ENCODE data around the gene ANO3. TPM values are rescaled to one million over a fixed set of nuclear protein-coding genes. Genes with fewer than 3 reads are reported as not detected.

Gene ANO3
- under 1 TPM in 5 of 6 experiments, not detected in 1; 0.02 to 0.10 (median 0.05) TPM for total RNA-seq (2021; fragmentation: NEBNext Ultra II Directional; extraction: Animal tissue kit (Norgen Biotek cat#: 25700))
- long read RNA-seq = 0 reads

DNA sequence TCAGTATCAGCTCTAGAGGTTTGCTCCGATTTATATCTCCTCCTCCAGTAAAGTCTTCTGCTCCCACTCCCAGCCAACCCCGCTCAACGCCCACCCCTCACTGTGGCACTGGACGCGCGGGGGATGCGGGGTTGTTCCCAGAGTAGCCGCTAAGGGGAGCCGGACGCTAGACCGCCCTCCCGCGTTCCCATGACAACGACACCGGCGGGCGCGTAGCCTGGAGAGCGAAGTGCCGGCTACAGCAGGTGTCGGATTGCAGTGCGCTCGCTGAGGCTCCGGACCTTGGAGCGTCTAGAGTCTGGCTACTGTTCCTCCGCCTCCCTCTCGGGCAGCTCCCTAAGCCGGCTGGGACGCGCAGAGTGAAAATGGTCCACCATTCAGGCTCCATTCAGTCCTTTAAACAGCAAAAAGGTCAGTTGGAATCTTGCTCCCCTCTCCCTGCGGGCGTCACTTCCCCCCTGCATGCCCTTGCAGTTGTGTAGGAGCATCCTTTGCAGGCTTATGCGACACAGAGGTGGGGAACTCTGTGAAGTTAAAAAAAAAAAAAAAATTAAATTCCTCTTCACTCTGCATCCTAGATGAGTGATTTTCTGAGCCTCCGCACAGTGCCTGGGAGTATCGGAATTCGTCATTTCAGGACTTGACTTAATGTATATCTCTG, at the start of gene ANO3:
TSS of gene ANO3 (plus strand) at position 220 of the 661 bp plus-strand sequence. CDS start at position 366, 146 bp downstream.
- Mint-ChIP-seq H3K27ac (no peak within 1 kb of the TSS), H3K27me3 (ENCODE audit: insufficient read depth) (peaks cover 23% of the 10 kb centered on the region; the same call in 1 of the 2 replicates)

DNA sequence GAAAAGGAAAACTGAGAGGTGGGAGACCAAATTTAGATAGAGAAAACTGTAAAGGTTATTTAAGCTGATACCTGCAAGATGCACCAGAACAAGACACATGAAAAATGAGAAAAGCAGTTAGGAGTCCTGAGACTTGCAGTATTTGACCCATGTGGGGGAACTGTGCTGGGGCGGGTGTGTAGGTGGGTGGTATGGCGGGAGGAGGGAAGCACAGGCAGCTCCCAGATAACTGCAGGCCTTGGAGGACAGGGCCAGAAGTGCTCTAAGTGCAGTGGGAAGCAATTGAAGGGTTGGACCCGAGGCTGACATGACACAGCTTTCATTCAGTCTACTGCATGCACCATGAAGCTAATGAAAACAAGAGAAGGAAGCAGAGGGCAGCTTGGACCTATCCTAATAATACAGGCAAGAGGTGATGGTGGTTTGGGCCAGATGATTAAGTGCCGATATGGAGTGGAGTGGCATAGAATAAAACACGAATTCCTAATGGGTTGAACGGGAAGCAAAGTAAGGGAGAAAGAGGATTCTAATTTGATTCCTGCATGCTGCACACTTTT, 48.0 kb upstream of the ANO3 start:
- H3K4me3 Mint-ChIP-seq = peak overlapping the region; percentile 88
- no peaks in the 10 kb centered on the region for H3K36me3 Mint-ChIP-seq (ENCODE audit: low read depth)
- TF ChIP-seq, protein P1, sequence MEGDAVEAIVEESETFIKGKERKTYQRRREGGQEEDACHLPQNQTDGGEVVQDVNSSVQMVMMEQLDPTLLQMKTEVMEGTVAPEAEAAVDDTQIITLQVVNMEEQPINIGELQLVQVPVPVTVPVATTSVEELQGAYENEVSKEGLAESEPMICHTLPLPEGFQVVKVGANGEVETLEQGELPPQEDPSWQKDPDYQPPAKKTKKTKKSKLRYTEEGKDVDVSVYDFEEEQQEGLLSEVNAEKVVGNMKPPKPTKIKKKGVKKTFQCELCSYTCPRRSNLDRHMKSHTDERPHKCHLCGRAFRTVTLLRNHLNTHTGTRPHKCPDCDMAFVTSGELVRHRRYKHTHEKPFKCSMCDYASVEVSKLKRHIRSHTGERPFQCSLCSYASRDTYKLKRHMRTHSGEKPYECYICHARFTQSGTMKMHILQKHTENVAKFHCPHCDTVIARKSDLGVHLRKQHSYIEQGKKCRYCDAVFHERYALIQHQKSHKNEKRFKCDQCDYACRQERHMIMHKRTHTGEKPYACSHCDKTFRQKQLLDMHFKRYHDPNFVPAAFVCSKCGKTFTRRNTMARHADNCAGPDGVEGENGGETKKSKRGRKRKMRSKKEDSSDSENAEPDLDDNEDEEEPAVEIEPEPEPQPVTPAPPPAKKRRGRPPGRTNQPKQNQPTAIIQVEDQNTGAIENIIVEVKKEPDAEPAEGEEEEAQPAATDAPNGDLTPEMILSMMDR (IDR thresholded peaks at IDR 0.05) = no peak
- no peak overlapping the region for H3K27ac Mint-ChIP-seq
- DNase-seq = no peak
- H3K4me1 Mint-ChIP-seq (ENCODE audit: low read depth) = peaks cover 21% of the 10 kb centered on the region
- H3K27me3 Mint-ChIP-seq (ENCODE audit: insufficient read depth) = no peaks in the 10 kb centered on the region; the same call in 1 of the 2 replicates
- no peaks in the 10 kb centered on the region for H3K9me3 Mint-ChIP-seq

More for the DNA sequence above, at the start of gene ANO3:
- peak; percentile 63 for DNase-seq
- H3K9me3 Mint-ChIP-seq = no peaks in the 10 kb centered on the region
- TF ChIP-seq, protein P1 (IDR thresholded peaks at IDR 0.05) = peak; percentile 71
- H3K36me3 Mint-ChIP-seq (ENCODE audit: low read depth) = no peaks in the 10 kb centered on the region
- peak within 1 kb of the TSS; percentile 54 for H3K4me3 Mint-ChIP-seq
- H3K4me1 Mint-ChIP-seq (ENCODE audit: low read depth) = peaks cover 8% of the 10 kb centered on the region; the same call in 1 of the 2 replicates

DNA sequence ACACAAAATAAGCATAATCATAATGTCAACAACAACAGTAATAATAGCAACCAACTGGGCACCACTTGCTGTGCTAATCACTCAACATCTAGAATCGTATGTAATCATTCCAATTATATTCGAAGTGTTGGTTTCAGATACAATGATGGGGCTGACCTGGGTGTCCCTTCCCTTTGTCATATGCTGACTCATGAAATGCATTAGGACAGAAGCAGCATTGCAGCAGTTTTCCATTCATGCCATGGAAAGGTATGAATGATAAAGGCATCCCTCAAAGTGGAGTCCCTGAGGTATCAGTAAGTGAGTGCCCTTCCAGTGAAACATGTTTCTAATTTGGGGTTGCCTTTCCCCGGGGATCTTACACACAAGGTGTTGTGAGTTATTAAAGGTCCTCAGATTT, 46.3 kb upstream of the ANO3 start:
- TF ChIP-seq, protein P1 (IDR thresholded peaks at IDR 0.05) = no peak
- no peaks in the 10 kb centered on the region; the same call in 1 of the 2 replicates for H3K27me3 Mint-ChIP-seq (ENCODE audit: insufficient read depth)
- H3K36me3 Mint-ChIP-seq (ENCODE audit: low read depth) = no peaks in the 10 kb centered on the region
- no peak overlapping the region for H3K27ac Mint-ChIP-seq
- peaks cover 21% of the 10 kb centered on the region for H3K4me1 Mint-ChIP-seq (ENCODE audit: low read depth)
- DNase-seq = no peak
- no peaks in the 10 kb centered on the region for H3K9me3 Mint-ChIP-seq
- H3K4me3 Mint-ChIP-seq = no peak overlapping the region

DNA sequence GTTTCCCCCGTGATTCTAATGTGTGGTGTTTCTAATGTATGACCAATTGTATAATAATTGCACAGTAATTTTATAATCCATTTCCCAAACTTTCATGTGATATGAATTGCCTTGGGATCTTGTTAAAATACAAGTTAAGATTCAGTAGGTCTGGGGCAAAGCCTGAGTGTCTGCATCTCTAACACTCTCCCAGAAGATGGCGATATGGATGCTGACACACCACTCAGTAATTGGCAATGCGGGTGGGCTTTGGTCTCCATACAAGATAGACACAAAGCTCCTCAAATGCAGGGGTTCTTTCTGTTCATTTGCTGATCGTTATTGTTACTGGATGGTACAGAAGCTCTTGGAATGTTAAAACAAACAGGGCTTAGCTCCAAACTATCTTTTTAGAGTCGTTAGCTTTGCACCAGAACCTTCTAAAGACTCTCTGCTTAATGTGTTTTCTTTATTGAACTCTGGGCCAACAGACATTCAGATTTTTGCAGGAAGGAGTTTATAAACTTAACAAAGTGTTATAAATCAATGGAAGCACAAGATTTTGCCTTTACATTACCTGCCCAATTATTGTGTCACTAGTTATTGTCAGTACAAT, 45.4 kb upstream of the ANO3 start:
- TF ChIP-seq, protein P1 (IDR thresholded peaks at IDR 0.05) = peak; percentile 71
- no peak for DNase-seq
- H3K27me3 Mint-ChIP-seq (ENCODE audit: insufficient read depth) = peaks cover 5% of the 10 kb centered on the region; the same call in 1 of the 2 replicates
- H3K36me3 Mint-ChIP-seq (ENCODE audit: low read depth) = no peaks in the 10 kb centered on the region
- no peak overlapping the region for H3K27ac Mint-ChIP-seq
- H3K9me3 Mint-ChIP-seq = no peaks in the 10 kb centered on the region
- H3K4me3 Mint-ChIP-seq = peak overlapping the region; percentile 47
- peaks cover 21% of the 10 kb centered on the region for H3K4me1 Mint-ChIP-seq (ENCODE audit: low read depth)

DNA sequence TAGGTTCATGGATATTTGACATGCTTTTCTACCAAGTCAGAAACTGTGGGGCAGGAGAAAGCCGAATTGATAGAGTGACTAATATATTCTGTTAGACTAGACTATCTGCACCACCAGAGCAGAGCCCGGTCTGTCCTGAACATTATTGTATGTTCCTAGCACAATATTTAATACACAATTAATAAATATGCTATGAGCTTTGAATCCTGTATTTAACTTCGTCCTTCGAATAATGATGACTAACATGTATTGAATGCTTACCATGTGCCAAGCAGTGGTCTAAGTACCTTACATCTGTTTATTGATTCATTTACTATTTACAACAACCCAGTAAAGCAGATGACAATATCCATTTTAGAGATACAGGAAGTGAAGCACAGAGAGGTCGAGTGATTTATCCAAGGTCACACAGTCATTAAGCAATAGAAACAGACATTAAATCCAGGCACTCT, 44.8 kb upstream of the ANO3 start:
- H3K36me3 Mint-ChIP-seq (ENCODE audit: low read depth) = no peaks in the 10 kb centered on the region
- peaks cover 6% of the 10 kb centered on the region; the same call in 1 of the 2 replicates for H3K27me3 Mint-ChIP-seq (ENCODE audit: insufficient read depth)
- H3K9me3 Mint-ChIP-seq = no peaks in the 10 kb centered on the region
- H3K27ac Mint-ChIP-seq = no peak overlapping the region
- H3K4me1 Mint-ChIP-seq (ENCODE audit: low read depth) = peaks cover 21% of the 10 kb centered on the region
- TF ChIP-seq, protein P1 (IDR thresholded peaks at IDR 0.05) = no peak
- DNase-seq = no peak
- H3K4me3 Mint-ChIP-seq = no peak overlapping the region; the same call in 1 of the 2 replicates

Data from HFFc6 (cell line).